HepG2 (cell line): ENCODE results near the gene NAV2. TPM values are rescaled to one million over a fixed set of nuclear protein-coding genes. Genes with fewer than 3 reads are reported as not detected.

Experiments used
- ARID3A ChIP-seq: IDR thresholded peaks from 2 replicates; pipeline ENCODE4 v1.6.1; 2012; ENCODE audit warnings: low read depth, low read length, improper control_type of control experiment
- CTCF ChIP-seq: sonication (generic); formaldehyde crosslinking; IDR thresholded peaks from 2 replicates; pipeline ENCODE4 v1.5.0; 2020; ENCODE audit warnings: mild to moderate bottlenecking, missing genetic modification reagents, moderate library complexity
- EED ChIP-seq: sonication (generic); formaldehyde crosslinking; IDR thresholded peaks from 2 replicates; pipeline ENCODE4 v1.5.0; 2020; ENCODE audit warnings: mild to moderate bottlenecking, missing genetic modification reagents
- FIP1L1 ChIP-seq: fragments of 200-400 bp; formaldehyde crosslinking; IDR thresholded peaks from 2 replicates; pipeline ENCODE4 v1.6.1; 2018; ENCODE audit warnings: low read depth, mild to moderate bottlenecking, low read length, moderate library complexity, borderline replicate concordance; ENCODE audit not compliant: insufficient read depth
- FOXO1 ChIP-seq: sonication (generic); formaldehyde crosslinking; IDR thresholded peaks from 2 replicates; pipeline ENCODE4 v1.4.0; 2020; ENCODE audit warnings: missing genetic modification reagents
- HDAC2 ChIP-seq: sonication (generic); formaldehyde crosslinking; IDR thresholded peaks from 2 replicates; pipeline ENCODE4 v1.4.0; 2020; ENCODE audit warnings: missing genetic modification reagents
- HNRNPUL1 ChIP-seq: fragments of 200-400 bp; formaldehyde crosslinking; IDR thresholded peaks from 2 replicates; pipeline ENCODE4 v1.6.1; 2017; ENCODE audit warnings: low read depth, mild to moderate bottlenecking, low read length, moderate library complexity
- JUN ChIP-seq: sonication (generic); formaldehyde crosslinking; IDR thresholded peaks from 2 replicates; pipeline ENCODE4 v1.4.0; 2020; ENCODE audit warnings: mild to moderate bottlenecking, missing genetic modification reagents
- JUNB ChIP-seq: sonication (generic); formaldehyde crosslinking; IDR thresholded peaks from 2 replicates; pipeline ENCODE4 v1.8.0; 2022; ENCODE audit warnings: missing genetic modification reagents, mild to moderate bottlenecking, borderline replicate concordance
- MNT ChIP-seq: fragments of 450-650 bp; IDR thresholded peaks from 2 replicates; pipeline ENCODE4 v1.6.1; 2016
- MTF1 ChIP-seq: sonication (generic); formaldehyde crosslinking; IDR thresholded peaks from 2 replicates; pipeline ENCODE4 v1.5.0; 2020; ENCODE audit warnings: missing genetic modification reagents
- NCOA2 ChIP-seq: sonication (generic); formaldehyde crosslinking; IDR thresholded peaks from 2 replicates; pipeline ENCODE4 v1.8.0; 2022; ENCODE audit warnings: inconsistent platforms
- NFIC ChIP-seq: IDR thresholded peaks from 2 replicates; pipeline ENCODE4 v1.6.1; 2012; ENCODE audit warnings: mild to moderate bottlenecking, low read length, inconsistent platforms
- NFRKB ChIP-seq: fragments of 450-650 bp; IDR thresholded peaks from 2 replicates; pipeline ENCODE4 v1.6.1; 2017
- RELA ChIP-seq: sonication (generic); formaldehyde crosslinking; IDR thresholded peaks from 2 replicates; pipeline ENCODE4 v1.4.0; 2020; ENCODE audit warnings: missing genetic modification reagents
- SAFB2 ChIP-seq: sonication (generic); formaldehyde crosslinking; IDR thresholded peaks from 2 replicates; pipeline ENCODE4 v1.5.1; 2020; ENCODE audit warnings: missing genetic modification reagents, low read depth, mild to moderate bottlenecking, borderline replicate concordance
- TOPORS ChIP-seq: sonication (generic); formaldehyde crosslinking; IDR thresholded peaks from 2 replicates; pipeline ENCODE4 v1.8.0; 2023; ENCODE audit warnings: mild to moderate bottlenecking, missing genetic modification reagents
- TRIM24 ChIP-seq: sonication (generic); formaldehyde crosslinking; IDR thresholded peaks from 2 replicates; pipeline ENCODE4 v1.8.0; 2022; ENCODE audit warnings: mild to moderate bottlenecking, missing genetic modification reagents
- TSC22D2 ChIP-seq: sonication (generic); formaldehyde crosslinking; IDR thresholded peaks from 2 replicates; pipeline ENCODE4 v1.5.1; 2020; ENCODE audit warnings: missing genetic modification reagents, mild to moderate bottlenecking, borderline replicate concordance
- XRCC5 ChIP-seq: fragments of 200-400 bp; formaldehyde crosslinking; optimal IDR thresholded peaks from 2 replicates; pipeline ENCODE3; 2017; ENCODE audit warnings: mild to moderate bottlenecking, low read length
- ZGPAT ChIP-seq: IDR thresholded peaks from 2 replicates; pipeline ENCODE4 v1.6.1; 2016; ENCODE audit warnings: mild to moderate bottlenecking
- ZNF329 ChIP-seq: sonication (generic); formaldehyde crosslinking; IDR thresholded peaks from 2 replicates; pipeline ENCODE4 v1.9.0; 2021; ENCODE audit warnings: low read depth, mild to moderate bottlenecking, missing genetic modification reagents
- ZNF720 ChIP-seq: sonication (generic); formaldehyde crosslinking; IDR thresholded peaks from 2 replicates; pipeline ENCODE4 v1.4.0; 2020; ENCODE audit warnings: missing genetic modification reagents
- ZNF83 ChIP-seq: sonication (generic); formaldehyde crosslinking; IDR thresholded peaks from 2 replicates; pipeline ENCODE4 v1.4.0; 2020; ENCODE audit warnings: missing genetic modification reagents, mild to moderate bottlenecking, borderline replicate concordance
- polyA plus RNA-seq, 8 experiments: library from polyadenylated mRNA; depleted of rRNA in 3 of 8; stranded (reverse) in 7 of 8; unstranded in 1 of 8; fragments of >200 nt; fragmentation: Illumina TruSeq in 4 of 8; extraction: Trizol in 4 of 8; gene quantifications; 2 replicates each; pipeline versions ENCODE4 v1.2.1 to v1.2.3, GENCODE V29; 2011 to 2016; ENCODE audit warnings: low read depth in 4 of 8, missing spikeins in 1 of 8, mixed read lengths in 1 of 8; ENCODE audit not compliant: insufficient read depth in 1 of 8
- total RNA-seq, 5 experiments: library from RNA; depleted of rRNA; stranded (reverse); fragments of >200 nt; fragmentation: Illumina TruSeq; extraction: Trizol; gene quantifications; 2 replicates each; pipeline ENCODE4 v1.2.3, GENCODE V29; 2016; ENCODE audit warnings: low read depth in 1 of 5

Gene NAV2
- total and polyA plus RNA-seq, 2 of the 13 experiments (the other 11 are each of a cell fraction or from before 2014, with no cell fraction given): 9.3 to 34.6 TPM

- TF ChIP-seq MNT (no peak), ZGPAT (no peak), TRIM24 (CRISPR knock-in tag) (no peak), NFIC (peak; percentile 51), JUN (CRISPR knock-in tag) (no peak), TOPORS (no peak), FOXO1 (CRISPR knock-in tag) (no peak), JUNB (no peak), TSC22D2 (CRISPR knock-in tag) (no peak), ARID3A (no peak), XRCC5 (no peak), MTF1 (CRISPR knock-in tag) (no peak), NCOA2 (CRISPR knock-in tag) (no peak; the same call in 1 of the 2 replicates), ZNF720 (CRISPR knock-in tag) (no peak), HDAC2 (CRISPR knock-in tag) (peak; percentile 38), CTCF (CRISPR knock-in tag) (peak; percentile 66), ZNF83 (CRISPR knock-in tag) (no peak), EED (CRISPR knock-in tag) (no peak), RELA (CRISPR knock-in tag) (no peak), FIP1L1 (no peak), ZNF329 (CRISPR knock-in tag) (no peak), SAFB2 (CRISPR knock-in tag) (no peak; the same call in 1 of the 2 replicates), HNRNPUL1 (no peak), NFRKB (no peak)
These were observed 372.5 kb downstream of the NAV2 start (continued) for GRCh38 chr11:20084921-20085814.
